22Rv1 (cell line): ENCODE results near the gene HDLBP.

Experiments
- CTCF ChIP-seq: fragments of 450-650 bp; IDR thresholded peaks from 2 replicates; pipeline ENCODE4 v1.5.1; 2017; ENCODE audit warnings: mild to moderate bottlenecking
- ZFX ChIP-seq: fragments of 450-650 bp; IDR thresholded peaks from 2 replicates; pipeline ENCODE4 v1.6.1; 2017; ENCODE audit warnings: antibody characterized with exemption, borderline replicate concordance

GRCh38 chr2:241238693-241239198, 76.7 kb downstream of the HDLBP start:
- no peak for TF ChIP-seq CTCF
- no peak for TF ChIP-seq ZFX
